Mucosa of rectum (tissue), 2 donors: ENCODE results near the gene ZNF827.

Experiments used
- H3K27ac ChIP-seq, 2 donors: one replicate each; pipeline ENCODE4 v1.7.0; 2013; ENCODE audit warnings: inconsistent platforms in 2 of 2, low read depth in 2 of 2, low read length in 2 of 2
- H3K27me3 ChIP-seq, 2 donors: one replicate each; pipeline ENCODE4 v1.7.0; 2013; ENCODE audit warnings: low read length in 2 of 2; ENCODE audit not compliant: control insufficient read depth in 2 of 2, insufficient read depth in 2 of 2
- H3K36me3 ChIP-seq, 2 donors: one replicate each; pipeline ENCODE4 v1.7.0; 2013; ENCODE audit warnings: low read length in 2 of 2; ENCODE audit not compliant: control insufficient read depth in 2 of 2, insufficient read depth in 2 of 2
- H3K4me1 ChIP-seq, 2 donors: one replicate each; pipeline ENCODE4 v1.7.0; 2013; ENCODE audit warnings: low read length in 2 of 2, mild to moderate bottlenecking in 1 of 2; ENCODE audit not compliant: control insufficient read depth in 2 of 2, insufficient read depth in 2 of 2
- H3K4me3 ChIP-seq, 2 donors: one replicate each; pipeline ENCODE4 v1.7.0; 2013; ENCODE audit warnings: low read length in 2 of 2
- H3K9ac ChIP-seq, 2 donors: one replicate each; pipeline ENCODE4 v1.7.0; 2013; ENCODE audit warnings: low read length in 2 of 2, low read depth in 1 of 2, mild to moderate bottlenecking in 1 of 2
- H3K9me3 ChIP-seq, 2 donors: one replicate each; pipeline ENCODE4 v1.7.0; 2013; ENCODE audit warnings: low read length in 2 of 2; ENCODE audit not compliant: control insufficient read depth in 2 of 2
- donor health status: healthy.
- donor health status: Normal muscosa, but diverticular disease.

Gene ZNF827

DNA sequence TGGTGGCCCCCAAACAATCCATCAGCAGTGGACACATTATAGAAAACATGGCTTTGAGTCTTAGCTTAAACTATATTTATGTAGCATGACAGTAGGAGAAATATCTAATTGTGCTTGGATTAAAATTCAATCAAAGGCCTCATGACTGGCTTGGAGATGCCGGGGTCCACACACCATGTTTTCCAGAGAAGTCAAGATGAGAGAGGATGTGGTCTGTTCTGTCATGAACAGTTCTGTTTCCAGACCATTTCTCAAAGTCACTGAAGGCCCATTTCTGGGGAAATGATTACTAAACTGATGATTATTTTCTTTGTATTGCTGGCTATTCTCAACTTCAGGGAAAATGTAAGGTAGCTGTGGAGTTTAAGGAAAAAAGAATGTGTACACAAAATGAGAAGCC lies 182.4 kb downstream of the ZNF827 start:
- Histone ChIP-seq H3K36me3 (peaks cover 10 to 15% of the 10 kb centered on the region in 2 donors), H3K27ac (no peak overlapping the region), H3K9me3 (no peaks in the 10 kb centered on the region), H3K27me3 (no peaks in the 10 kb centered on the region), H3K9ac (no peak overlapping the region), H3K4me1 (no peaks in the 10 kb centered on the region), H3K4me3 (no peak overlapping the region)

DNA sequence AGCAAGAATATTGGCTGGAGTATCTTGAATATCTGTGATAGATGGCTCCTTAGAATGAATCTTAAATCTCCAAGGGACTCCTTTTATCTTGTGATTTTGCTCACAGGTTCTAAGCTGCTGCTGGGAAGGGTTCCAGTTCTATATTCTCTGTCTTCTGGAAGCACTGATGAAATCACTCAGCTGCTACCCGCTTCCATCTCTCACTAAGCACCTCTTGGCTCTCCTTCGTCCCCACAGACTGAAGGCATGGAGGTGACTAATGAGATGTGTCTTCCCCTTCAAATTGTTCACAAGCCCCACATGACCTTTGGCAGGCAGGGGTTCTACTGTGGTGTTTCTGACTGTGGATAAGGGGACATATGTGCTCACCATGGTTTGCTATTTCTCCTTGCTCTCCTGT lies 182.8 kb downstream of the ZNF827 start:
- Histone ChIP-seq H3K4me1 (no peaks in the 10 kb centered on the region), H3K9ac (no peak overlapping the region), H3K27ac (no peak overlapping the region)

DNA sequence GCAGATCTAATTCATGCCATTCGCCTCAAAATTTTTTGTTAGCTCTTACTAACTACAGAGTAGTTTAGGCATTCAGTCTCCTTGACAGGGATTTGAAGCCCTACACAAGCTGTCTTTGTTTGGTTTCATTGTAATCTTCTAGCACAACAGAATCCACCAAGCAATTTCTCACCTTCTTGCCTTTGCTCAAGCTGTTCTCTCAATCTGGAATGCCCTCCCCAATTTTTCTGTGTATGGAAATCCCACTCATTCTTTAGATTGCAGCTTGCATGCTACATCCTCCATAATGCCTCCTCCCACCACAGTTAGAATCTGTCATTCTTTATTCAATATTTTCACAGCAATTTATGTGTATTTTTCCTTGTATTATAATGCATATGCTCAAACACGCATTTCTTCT lies 195.0 kb downstream of the ZNF827 start:
- Histone ChIP-seq H3K9ac (no peak overlapping the region), H3K36me3 (no peaks in the 10 kb centered on the region), H3K4me1 (no peaks in the 10 kb centered on the region), H3K27ac (no peak overlapping the region), H3K27me3 (peaks cover 0 to 2% of the 10 kb centered on the region in 2 donors), H3K4me3 (no peak overlapping the region), H3K9me3 (no peaks in the 10 kb centered on the region)

More for the DNA sequence above, 182.8 kb downstream of the ZNF827 start:
- peaks cover 5 to 11% of the 10 kb centered on the region in 2 donors for H3K36me3 ChIP-seq
- H3K4me3 ChIP-seq: no peak overlapping the region
- H3K27me3 ChIP-seq: no peaks in the 10 kb centered on the region
- H3K9me3 ChIP-seq: no peaks in the 10 kb centered on the region

DNA sequence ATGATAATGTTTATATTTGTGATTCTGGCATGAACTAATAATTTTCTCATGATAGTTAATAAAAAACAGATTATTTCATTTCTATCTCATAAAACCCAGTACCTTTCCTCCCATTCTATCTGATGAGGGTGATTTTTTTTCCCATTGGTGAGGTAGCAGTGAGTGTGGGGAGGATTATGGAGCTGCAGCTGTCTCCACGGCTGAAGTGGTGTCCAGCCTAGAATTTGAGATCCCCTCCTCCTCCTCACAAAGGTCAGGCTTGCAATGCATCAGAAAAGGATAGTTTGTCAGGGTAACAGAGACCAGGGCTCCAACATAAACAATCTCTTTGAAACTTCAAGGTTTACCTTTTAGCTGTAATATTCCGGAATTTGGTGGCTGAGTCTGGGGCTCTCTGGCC lies 197.8 kb downstream of the ZNF827 start:
- H3K27me3 ChIP-seq: peaks cover 0 to 2% of the 10 kb centered on the region in 2 donors
- H3K4me3 ChIP-seq: no peak overlapping the region
- H3K9me3 ChIP-seq: no peaks in the 10 kb centered on the region
- H3K27ac ChIP-seq: no peak overlapping the region
- no peak overlapping the region for H3K9ac ChIP-seq
- no peaks in the 10 kb centered on the region for H3K36me3 ChIP-seq
- peaks cover 2 to 5% of the 10 kb centered on the region in 2 donors for H3K4me1 ChIP-seq

DNA sequence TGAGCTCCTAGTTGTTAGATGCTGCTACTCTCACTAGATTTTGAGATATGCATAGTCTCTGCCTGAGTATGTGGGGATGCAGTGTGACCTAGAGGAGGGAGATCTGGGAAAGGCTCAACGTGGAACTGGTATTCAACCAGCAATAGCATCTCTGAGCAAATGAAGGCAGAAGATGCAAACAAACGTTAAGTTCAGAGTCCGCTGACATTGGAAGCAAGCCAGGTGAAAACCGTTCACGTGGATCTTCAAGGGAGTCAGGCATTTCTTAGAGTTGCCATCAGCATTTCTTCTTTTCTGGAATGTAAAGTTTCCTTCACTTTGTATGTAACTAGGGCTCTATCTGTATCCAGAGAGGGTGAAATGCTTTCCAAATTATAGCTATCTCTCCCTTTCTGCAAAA lies 198.8 kb downstream of the ZNF827 start:
- Histone ChIP-seq H3K27me3 (peaks cover 0 to 2% of the 10 kb centered on the region in 2 donors), H3K36me3 (no peaks in the 10 kb centered on the region), H3K4me3 (no peak overlapping the region), H3K9ac (no peak overlapping the region), H3K27ac (no peak overlapping the region), H3K9me3 (no peaks in the 10 kb centered on the region), H3K4me1 (peaks cover 4 to 10% of the 10 kb centered on the region in 2 donors)

DNA sequence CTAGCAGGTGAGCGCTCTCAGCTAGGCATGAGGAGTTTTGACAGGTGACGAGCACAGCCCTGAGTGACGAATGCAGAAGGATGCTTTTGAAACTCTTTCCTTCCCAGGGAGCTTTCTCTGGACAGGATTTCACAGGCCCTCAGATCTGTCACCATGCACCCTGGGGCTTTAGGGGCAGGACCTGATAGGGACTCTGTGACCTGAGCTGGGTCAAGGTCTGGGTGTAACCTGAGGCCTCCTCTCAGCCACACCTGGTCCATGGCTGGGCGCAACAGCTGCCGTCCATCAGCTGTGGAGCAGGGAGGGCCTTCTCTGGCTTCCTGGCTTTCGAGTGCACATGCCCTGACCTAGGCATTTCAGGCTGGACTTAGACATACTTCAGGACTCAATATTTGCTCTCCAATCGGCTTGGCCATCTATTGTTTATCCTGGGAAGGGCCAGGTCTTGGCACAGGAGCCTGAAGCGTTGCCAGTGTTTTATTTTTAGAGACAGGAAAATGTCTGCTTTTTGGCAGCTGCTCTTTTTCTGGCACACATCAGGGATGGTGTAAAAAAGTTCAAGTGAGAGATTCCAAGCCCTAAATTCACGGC lies 202.3 kb downstream of the ZNF827 start:
- Histone ChIP-seq H3K9ac (no peak overlapping the region), H3K36me3 (no peaks in the 10 kb centered on the region), H3K27ac (no peak overlapping the region), H3K27me3 (no peaks in the 10 kb centered on the region), H3K9me3 (no peaks in the 10 kb centered on the region), H3K4me3 (no peak overlapping the region), H3K4me1 (peaks cover 15 to 23% of the 10 kb centered on the region in 2 donors)

DNA sequence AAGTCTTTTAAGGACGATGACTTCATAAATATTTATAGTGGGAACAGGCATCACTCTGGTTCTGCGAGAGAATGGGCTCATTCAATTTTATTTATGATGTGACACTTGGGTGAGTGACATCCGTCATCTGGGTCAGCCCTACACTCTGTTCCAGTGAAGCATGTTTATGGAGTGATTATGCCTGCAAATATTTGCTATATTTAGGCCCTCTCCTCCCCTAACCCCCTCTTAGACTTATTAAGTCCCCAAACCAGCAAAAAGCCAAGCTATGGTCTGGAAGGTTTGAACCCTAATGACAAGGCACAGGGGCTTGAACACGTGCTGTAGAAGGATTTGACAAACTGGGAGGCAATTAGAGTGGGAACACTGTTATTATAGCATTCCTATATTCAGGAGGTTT lies 202.8 kb downstream of the ZNF827 start:
- H3K27ac ChIP-seq: no peak overlapping the region
- peaks cover 18 to 23% of the 10 kb centered on the region in 2 donors for H3K4me1 ChIP-seq

DNA sequence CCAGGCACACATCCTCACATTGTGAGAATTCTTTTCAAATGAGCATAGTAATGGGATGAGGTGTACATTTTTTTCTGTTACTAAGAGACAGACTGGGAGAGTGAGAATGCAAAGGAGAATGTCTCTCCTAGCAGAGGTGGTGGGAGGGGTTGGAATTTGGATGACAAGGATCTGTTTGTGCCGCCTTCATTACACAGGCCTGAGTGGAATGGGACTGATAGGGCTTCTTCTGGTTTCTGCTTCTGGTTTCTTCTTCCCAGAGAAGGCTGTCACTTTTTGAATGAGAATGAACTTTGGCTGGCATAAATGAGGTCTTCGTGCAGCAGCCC lies 203.3 kb downstream of the ZNF827 start:
- Histone ChIP-seq H3K27ac (peak overlapping the region in 1 of 2 donors; percentile 35), H3K4me3 (no peak overlapping the region), H3K27me3 (no peaks in the 10 kb centered on the region), H3K9me3 (no peaks in the 10 kb centered on the region), H3K9ac (no peak overlapping the region), H3K36me3 (no peaks in the 10 kb centered on the region), H3K4me1 (peaks cover 19 to 23% of the 10 kb centered on the region in 2 donors)

More for the DNA sequence above, 202.8 kb downstream of the ZNF827 start:
- Histone ChIP-seq H3K4me3 (no peak overlapping the region), H3K36me3 (no peaks in the 10 kb centered on the region), H3K9ac (no peak overlapping the region), H3K9me3 (no peaks in the 10 kb centered on the region), H3K27me3 (no peaks in the 10 kb centered on the region)

DNA sequence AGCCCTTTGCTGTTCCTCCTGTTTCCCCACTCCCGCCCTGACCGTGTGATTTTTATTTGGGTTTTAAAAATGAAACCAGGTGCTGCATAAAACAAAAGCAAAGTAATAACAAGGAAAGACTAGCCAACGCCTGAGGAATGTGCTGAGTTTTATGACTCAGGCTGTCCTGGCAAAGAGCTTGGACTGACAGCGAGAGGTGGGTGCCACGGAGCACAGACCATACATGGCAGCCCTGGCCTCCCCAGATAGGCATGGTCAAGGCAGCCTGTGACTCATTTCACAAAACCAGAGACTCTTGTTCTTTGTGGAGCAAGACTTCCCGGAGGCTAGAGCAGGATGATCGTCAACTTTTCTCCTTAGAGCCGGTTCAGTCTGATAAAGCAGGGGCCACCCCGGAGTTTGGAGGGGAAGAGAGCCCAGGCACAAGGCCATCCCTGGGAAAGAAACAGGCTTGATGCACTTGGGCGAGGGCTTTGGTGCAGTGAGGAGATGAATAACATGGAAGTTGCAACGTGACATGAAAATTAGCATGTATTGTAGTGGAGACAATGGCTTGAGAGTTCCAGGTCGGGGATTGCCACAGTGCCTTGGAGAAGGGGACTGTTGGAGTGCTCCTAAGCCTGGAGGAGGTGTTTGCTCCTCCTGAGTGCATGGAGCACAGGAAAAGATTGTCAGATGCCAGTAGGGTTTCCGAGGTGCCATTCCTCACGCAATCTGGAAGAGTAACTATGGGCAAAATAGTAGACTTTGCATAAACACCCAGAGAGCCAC lies 203.9 kb downstream of the ZNF827 start:
- Histone ChIP-seq H3K4me3 (peak overlapping the region; percentile 17 to 41), H3K27ac (peak overlapping the region; percentile 23 to 84)

DNA sequence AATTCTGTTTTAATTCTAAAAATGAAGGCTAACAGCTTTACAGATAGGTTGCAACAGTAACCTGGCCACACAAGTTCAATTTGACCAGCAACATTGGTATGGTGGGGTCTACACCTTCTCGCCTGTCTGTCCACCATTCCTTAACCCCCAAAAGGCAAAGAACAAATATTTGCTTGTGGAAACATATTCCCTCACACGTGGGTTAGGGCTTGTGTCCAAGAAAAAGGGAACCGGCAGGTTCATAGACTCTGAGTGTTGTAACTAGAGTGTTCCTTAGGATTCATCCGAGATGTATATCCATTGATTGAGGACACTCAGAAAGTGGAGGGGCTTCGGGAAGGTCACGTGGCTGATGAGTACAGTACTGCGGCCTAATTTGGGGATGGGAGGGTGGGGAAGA lies 204.6 kb downstream of the ZNF827 start:
- peaks cover 19 to 23% of the 10 kb centered on the region in 2 donors for H3K4me1 ChIP-seq
- no peaks in the 10 kb centered on the region for H3K9me3 ChIP-seq
- H3K27me3 ChIP-seq: no peaks in the 10 kb centered on the region
- no peaks in the 10 kb centered on the region for H3K36me3 ChIP-seq
- H3K27ac ChIP-seq: peak overlapping the region; percentile 84
- no peak overlapping the region for H3K9ac ChIP-seq
- peak overlapping the region; percentile 17 to 41 for H3K4me3 ChIP-seq

More for the DNA sequence above, 203.9 kb downstream of the ZNF827 start:
- H3K27me3 ChIP-seq: no peaks in the 10 kb centered on the region
- H3K9me3 ChIP-seq: no peaks in the 10 kb centered on the region
- H3K4me1 ChIP-seq: peaks cover 19 to 23% of the 10 kb centered on the region in 2 donors
- H3K9ac ChIP-seq: no peak overlapping the region
- H3K36me3 ChIP-seq: no peaks in the 10 kb centered on the region
